HG03095 (cell line): Measurements from ENCODE around the gene ADAM30.

Experiments
- ATAC-seq: cut with Tn5 transposase; IDR thresholded peaks from one replicate; pipeline ENCODE4 v1.9.1; 2021; ENCODE audit warnings: moderate library complexity; ENCODE audit not compliant: unreplicated experiment

Gene ADAM30

DNA sequence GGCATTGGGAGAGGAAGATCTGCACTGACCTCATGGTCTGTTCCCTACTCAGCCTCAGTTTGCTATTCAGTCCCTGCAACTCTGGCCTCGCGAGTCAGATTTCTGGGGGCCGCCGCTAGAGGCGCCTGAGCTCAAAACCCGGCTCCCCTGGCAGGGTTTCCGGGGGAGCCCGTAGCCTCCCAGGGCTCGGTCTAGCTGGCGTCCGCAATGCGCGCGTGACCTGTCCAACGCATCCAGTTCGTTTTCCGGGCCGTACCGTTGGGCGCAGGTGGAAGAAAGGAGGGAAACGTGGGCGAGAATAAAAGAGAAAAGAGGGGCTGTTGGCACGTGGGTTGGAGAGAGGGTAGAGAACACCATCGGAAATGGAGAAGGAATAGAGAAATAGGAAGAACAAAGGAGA is at the start of gene ADAM30:
TSS of gene ADAM30 (minus strand) at position 213 of the 400 bp plus-strand sequence. CDS start at position 34, 179 bp downstream.
- ATAC-seq, result no peak

DNA sequence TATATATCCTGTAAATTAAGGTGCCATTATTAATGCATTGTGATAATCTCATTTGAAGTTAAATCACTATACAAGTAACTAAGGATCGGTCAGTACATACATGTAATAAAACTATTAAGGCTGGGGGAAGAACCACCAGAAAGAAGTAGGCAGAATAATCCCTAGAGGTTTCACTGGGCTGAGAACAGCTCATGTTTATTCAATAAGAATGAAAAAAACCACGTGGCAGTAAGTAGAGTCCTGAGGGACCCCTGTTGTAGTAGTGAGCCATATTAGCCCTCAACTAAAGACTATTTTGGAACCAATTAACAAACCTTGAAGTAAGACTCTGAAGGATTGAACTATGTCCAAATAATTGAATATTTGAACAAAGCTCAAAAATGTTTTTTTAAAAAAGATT is 46.9 kb upstream of the ADAM30 start:
- no peak for ATAC-seq

DNA sequence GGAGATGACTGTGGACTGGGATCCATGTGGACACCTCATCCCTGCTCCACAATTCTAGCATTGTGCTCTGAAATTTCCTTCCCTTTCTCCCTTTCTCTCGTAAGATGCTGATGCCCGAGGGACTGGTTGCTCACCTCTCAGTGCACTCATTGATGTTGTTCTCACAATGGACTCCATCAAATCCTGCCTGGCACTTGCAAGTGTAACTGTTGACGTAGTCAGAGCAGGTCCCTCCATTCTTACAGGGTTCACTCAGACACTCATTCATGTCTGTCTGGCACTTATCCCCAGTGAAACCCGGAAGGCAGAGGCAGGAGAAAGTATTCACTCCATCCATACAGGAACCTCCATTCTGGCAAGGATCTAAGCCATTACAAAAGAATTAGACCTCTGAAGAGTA is 45.1 kb upstream of the ADAM30 start:
- no peak for ATAC-seq

DNA sequence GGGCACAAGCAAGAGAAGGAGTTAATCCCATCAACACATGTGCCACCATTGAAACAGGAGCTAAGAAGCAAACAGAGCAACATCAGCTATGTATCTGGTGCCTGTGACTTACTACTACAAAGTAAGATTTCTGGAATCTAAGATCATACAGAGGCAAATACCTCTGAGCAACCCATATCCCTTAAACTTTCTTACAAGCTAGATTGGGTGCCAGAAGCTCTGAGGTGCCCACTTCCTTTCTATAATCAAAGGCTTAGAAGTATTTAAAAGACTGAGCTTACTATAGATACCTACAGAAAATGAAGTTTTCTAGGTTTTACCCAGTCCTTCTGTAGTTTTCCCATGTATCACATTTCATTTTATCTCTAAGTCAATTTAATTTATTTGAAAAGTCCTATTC is 44.4 kb upstream of the ADAM30 start:
- no peak for ATAC-seq

DNA sequence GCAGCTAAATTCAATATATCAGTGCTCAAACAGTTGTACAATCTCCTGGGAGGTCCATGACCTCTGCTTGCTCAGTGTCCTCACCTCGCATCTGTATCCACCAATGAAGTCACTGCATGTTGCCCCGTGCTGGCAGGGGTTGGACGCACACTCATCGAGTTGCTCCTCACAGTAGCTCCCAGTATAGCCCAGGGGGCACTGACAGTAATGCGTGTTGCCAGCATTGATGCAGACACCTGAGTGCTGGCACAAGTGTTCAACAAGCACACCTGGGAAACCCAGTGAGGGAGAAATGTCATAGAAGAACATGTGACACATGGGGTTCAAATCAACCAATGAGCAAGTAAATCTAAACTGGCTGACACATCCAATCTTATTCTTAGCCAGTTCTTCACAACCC is 40.9 kb upstream of the ADAM30 start:
- no peak for ATAC-seq

DNA sequence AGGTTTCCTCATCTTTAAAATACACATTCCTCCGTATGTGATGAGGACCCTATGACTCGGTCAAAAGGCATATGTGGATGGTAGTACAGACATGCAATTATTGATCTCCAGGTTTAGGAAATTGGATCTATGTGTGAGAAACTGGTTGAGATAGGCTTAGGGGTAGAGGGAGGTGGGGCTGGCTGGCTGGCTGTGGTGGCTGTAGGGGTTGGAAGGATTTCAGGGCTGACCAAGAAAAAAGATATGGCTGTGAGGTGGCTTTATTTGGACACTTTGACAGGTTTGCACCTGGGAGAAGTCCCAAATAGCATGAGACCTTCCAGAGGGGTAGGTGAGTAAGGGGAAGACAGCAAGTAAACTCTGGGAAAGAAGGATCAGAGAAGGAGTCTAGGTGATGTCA is 39.6 kb upstream of the ADAM30 start:
- no peak for ATAC-seq

DNA sequence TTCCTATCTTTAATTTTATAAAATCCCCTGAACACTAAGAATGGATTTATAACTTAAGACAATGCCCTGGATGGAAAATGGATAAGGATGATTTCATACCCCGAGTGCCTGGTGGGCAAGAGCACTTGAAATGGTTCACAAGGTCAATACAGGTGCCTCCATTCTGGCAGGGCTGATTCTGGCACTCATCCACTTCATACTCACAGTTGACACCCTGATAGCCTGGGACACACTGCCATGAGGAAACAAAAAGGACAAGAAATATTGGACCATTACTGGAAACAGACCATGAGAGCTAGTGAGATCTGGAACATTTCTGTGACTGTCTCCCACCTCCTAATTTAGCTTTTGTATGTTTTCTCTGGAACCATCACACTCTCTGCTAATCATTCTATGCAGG is 39.1 kb upstream of the ADAM30 start:
- ATAC-seq, result no peak

DNA sequence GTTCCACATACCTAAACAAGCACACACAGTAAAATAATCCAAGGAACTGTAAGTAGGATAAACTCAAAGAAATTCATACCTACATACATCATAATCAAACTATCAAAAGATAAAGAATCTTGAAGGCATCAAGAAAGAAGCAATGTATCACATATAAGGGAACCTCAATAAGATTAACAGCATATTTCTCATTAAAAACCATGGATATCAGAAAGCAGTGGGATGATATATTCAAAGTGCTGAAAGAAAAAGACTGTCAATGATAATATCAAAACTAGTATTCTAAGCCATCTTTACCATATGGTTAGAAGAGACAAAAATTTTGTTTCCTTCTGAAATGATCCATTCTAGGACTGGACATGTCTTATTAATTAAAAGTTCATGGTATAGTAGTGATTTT is 37.1 kb upstream of the ADAM30 start:
- ATAC-seq, result no peak

DNA sequence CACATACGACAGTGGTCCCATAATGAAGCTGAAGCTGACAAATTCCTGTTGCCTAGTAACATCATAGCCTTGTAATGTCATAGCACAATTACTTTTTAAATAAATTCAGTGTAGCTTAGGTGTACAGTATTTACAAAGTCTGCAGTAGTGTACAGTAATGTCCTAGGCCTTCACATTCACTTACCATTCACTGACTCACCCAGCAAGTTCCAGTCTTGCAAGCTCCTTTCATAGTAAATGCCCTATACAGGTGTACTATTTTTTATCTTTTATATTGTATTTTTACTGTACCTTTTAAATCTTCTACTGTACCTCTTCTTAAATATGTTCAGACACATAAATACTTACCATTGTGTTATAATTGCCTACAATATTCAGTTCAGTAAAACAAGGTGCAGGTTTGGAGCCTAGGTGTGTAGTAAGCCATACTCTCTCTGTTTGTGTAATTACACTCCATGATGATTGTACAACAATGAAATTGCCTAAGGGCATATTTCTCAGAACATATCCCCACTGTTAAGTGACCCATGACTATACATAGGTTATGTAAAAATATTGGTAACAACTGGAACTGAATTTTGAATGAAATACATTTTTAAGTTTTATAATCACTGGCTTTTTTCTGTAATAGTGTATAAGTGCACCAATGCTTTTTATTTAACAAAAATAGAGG is 33.5 kb upstream of the ADAM30 start:
- ATAC-seq, result no peak

DNA sequence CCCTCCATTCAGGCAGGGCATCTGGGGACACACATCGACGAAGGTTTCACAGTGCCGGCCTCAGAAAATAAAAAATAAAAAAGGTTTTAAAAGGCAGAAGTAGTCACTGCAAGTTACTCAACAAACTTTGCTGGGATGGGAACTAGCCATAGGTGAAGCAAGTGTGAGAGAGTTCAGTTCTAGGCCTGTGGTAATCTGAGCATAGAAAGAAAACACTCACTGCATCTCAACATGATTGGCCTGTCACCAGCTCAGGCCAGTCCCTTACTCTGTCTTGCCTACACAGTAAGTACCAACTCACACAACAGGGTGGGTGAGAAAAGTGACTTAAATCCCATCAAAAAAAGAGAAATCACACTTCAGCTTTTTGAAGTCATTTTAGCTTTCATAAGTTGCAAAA is 30.2 kb upstream of the ADAM30 start:
- no peak for ATAC-seq

DNA sequence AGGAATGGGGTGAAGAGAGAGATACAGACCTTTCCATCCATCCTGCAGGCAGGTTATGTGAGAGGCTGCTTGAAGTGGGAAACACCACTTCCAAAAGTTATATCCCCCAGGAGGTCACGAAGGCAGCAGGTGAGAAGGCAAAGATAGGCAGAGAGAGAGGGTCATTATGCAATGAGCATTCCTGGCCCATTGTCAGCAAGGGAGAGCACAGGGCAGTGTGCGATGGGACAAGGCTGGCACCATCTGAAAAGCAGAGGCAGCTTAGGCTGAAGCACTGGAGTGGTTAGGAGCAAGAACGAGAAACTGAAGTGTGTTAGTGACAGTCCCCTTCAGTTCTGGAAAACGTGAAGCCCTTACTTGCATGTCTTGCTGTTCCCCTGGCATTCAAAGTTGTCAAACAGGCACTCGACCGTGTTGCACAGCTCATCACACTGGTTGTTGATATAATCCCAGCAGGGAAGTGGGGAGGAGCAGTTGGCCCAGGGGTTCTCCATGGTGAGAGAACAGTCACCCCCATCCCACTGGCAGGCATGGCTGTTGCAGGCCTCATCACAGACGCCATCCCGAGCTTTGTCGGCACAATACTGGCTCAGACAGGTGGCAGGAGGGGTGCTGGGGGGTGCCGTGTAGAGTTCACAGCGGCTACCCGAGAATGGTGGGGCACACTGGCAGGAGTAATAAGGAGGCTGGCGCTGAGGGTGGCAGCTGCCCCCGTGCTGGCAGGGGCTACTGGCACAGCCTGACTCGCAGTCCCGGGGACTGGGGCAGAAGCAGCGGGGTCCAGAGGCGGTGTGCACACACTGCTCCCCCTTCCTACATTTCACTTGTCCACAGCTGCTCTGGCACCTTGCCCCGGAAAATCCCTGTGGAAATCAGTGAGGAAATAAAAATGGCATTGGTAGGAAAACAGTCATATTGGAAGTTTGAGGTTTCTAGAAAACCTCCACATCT is 28.9 kb upstream of the ADAM30 start:
- ATAC-seq, result no peak

DNA sequence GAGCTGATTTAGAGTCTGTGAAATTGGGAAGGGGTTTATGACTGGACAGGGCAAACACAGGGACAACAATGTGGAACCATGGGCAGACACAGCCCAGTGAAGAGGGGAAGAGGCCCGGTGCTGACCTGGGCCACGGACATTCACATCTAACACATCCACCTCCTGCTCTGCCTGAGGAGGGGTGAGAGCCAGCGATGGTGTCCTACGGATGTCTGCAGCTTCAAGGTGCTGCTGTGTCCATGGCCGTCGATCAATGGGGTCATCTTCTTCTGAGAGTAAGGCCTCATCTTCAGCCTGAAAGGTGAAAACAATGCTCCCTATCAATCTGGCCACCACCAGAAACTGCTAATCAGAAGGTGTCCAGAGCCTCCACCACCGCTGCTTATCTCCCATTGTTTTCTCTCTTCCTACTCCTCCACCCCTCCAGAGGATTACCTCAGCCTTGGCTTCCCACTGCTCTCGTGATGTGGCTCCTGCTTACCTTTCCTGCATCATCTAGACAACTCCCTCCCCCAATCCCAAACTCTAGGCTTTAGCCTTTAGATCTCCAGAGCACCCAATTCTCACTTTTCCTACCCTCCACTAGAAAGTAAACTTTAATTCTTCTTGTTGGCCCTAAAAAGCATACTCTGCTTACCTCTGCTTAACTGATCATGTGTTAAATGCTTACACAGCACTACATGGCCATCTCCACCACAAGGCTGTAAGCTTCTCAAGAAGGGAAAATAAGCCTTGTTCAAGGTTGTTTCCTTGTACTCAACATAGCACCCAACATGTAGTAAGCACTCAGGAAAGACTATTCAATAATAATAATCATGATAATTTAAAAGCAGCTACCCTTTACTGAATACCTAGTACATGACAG is 24.0 kb upstream of the ADAM30 start:
- no peak for ATAC-seq

DNA sequence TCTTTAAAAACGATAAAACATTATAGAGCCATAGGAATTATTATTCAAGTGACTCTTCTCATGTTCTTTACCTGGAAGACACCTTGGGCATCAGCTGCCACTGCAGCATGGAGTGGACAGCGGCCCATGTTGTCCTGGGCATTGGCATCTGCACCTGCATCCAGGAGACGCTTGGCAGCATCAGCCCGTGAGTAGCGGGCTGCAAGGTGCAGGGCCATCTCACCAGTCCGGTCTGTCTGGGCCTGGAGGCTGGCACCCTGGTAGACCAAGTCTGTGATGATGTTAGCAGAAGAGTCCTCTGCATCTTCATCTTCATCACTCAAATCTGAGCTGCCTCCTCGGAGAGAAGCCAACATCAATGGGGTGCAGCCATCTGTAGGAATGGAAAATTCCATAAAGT is 22.9 kb upstream of the ADAM30 start:
- no peak for ATAC-seq

DNA sequence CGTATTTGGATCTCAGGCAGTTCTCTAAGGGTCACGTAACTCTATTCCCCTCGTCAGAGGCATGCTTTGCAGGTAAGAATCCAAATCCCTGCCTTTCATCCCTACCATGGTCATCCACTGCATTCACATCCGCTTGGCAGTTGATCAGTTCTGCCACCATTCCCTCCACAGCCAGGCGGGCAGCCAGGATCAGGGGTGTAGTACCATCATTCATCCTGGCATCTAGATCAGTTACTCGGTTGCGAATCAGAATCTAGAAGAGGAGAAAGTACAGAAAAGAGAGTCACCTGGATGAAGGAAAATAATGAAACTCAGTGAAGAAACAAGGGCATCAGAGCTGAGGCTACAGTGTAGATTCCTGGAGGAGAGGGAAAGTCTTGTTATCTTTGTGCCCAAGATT is 22.0 kb upstream of the ADAM30 start:
- no peak for ATAC-seq

DNA sequence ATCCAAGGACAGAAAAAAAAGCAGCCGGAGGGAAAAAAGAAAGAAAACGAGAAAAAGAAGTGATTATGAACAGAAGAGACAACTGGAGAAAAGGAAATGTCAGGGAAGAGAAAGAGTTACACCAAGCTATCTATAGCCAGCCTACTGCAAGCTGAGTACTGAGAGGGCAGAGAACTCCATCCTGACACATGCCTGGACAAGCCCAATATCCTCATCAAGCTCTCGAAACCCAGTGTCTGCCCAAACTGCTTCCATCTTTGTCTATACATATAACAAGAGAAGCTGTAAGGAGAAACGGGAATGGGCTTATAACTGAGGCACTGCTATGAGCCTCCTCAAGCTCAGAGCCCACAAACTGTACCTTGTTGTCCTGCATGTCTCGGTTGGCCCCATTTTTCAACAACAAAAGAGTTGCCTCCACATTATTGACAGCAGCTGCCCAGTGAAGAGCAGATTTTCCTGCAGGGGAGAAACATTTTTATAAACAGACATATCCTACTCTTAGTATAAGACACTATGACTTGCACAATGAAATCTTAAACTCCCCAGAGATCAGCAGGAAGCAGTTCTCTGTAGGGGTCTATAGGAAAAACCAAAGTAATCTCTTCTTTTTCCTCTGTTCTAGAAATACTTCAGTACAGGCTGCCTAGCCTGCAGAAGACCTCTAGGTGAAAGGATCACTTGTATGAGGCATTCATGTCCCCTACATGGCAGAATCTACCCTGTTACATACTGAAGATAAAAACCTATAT is 21.2 kb upstream of the ADAM30 start:
- no peak for ATAC-seq

DNA sequence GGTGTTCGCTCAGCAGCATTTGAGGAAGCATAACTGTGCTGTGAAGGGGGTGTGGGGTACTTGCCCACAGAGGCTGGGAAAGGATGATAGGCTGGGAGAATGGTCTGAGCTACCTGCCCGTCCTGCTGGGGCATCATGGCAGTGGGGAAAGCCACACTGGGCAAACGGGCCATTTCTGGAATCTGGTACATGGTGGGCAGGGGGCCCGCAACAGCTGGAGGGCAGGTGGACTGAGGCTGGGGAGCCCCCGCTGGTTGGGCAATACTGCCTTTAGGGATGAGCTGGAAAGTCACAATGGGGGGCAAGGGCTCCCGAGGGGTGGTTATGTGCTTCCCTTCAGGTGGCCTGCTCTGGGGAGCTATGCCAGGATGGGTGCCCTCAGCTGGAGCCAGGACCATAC is 19.2 kb upstream of the ADAM30 start:
- no peak for ATAC-seq

DNA sequence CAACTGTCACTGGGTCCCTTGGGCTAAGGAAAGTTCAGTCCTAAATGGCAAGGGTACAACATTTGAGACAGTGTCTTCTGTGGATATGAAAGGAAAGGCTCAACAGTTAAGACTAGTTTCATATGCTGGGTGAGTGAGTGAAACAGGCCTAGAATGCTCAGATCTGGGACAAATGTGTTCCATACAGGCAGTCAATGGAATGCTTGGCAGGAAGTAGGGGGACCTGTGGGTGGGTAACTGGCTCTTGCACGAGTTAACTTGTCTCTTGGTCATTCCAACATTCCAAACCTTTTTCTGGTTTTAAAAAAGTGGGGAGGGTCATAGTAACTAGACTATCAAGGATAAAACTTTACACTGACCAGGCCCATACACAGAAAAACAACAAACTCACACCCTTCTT is 17.8 kb upstream of the ADAM30 start:
- no peak for ATAC-seq

DNA sequence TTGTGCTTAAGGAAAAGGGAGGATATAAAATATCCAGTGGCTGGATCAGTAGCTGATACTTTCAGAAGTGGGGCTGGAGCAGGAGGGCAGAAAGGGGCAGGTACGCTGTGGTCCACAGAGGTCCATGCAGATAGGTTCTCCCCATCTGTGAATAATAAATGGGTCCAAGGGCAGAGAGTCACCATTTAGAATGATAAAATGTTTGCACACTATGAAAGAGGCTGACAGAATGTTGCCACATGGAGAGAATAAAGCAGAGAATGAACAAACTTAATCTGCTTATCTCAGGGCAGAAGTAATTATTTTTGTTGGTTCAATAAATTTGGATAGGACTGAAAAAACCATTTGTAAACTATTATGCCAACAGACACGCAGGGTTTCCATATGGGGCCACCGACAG is 16.6 kb upstream of the ADAM30 start:
- ATAC-seq, result no peak

DNA sequence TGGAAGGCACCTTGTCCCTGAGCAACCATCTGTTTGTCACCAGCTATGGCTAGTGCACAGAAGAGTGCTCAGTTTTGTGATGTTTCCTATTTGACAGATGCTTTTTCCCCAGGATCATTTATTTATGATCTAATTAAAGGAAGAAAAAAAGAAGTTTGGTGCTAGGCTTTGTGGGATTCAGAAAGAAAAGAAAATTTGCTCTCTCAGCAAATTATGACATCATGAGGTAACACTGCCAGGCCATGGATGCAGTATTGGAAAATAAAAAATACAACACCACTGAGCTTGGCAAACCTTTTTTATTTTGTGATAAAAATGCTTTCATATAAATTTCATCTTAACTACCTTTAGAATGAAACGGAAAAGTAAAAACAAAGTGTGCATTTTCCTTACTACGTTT is 15.5 kb upstream of the ADAM30 start:
- no peak for ATAC-seq

DNA sequence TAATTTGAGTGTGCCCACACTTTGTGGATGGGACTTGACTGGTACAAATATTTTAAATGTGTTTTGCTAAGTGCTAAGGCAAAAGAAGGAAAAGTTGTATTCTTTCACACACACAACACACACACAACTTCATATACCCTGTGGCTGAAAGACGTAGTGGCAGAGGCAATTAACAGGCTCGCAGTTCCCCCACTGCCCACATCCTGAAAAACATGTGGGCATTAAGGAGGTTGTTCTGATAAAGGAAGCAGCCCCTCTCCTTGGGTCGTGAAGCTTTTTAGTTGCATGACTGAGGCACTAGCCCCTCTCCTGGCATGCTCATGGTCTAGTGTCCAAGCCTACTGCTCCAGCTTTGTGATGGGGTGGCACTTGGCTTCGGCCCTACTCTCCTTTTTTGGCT is 14.3 kb upstream of the ADAM30 start:
- ATAC-seq, result no peak
